NCI-H526 (cell line): ENCODE data around the gene FRAT2.
"Not testable (repeated sequence)": the region's sequence is repeated elsewhere in the genome, so short reads cannot be mapped to it uniquely, and the experiment has no call there.

Source experiments
- DNase-seq, 2 experiments: peaks; one replicate each; lab custom pipeline; 2025; lab: John Stamatoyannopoulos, UW

Gene FRAT2

GRCh38 chr10:97356318-97356914 lies 21.9 kb upstream of the FRAT2 start:
- DNase-seq, result no peak

- DNase-seq, result no peak
Observed at GRCh38 chr10:97355571-97355975, 21.0 kb upstream of the FRAT2 start.

- DNase-seq, result no peak
Observed at GRCh38 chr10:97353945-97354344, 19.4 kb upstream of the FRAT2 start.

- no peak for DNase-seq
Observed at GRCh38 chr10:97349752-97350513, 15.4 kb upstream of the FRAT2 start.

- no peak for DNase-seq
Observed at GRCh38 chr10:97347317-97347716, 12.8 kb upstream of the FRAT2 start.

- not testable (repeated sequence) for DNase-seq
Observed at GRCh38 chr10:97343664-97344063, 9.1 kb upstream of the FRAT2 start.

GRCh38 chr10:97341416-97341815 lies 6.9 kb upstream of the FRAT2 start:
- no peak for DNase-seq

- no peak for DNase-seq
Observed at GRCh38 chr10:97338041-97338440, 3.5 kb upstream of the FRAT2 start.

GRCh38 chr10:97336942-97337831 lies 2.7 kb upstream of the FRAT2 start:
- DNase-seq, result peak; percentile 41 to 42

- peak; percentile 52 to 70 for DNase-seq
Observed at GRCh38 chr10:97336446-97336845, 1.9 kb upstream of the FRAT2 start.

- no peak for DNase-seq
Observed at GRCh38 chr10:97336006-97336405, 1.5 kb upstream of the FRAT2 start.

- no peak for DNase-seq
Observed at GRCh38 chr10:97335188-97335619, 675 bp upstream of the FRAT2 start.

- DNase-seq, result peak in 1 of 2 experiments; percentile 42
Observed at GRCh38 chr10:97333601-97334369, 744 bp downstream of the FRAT2 start.

GRCh38 chr10:97333351-97333600 lies 1.3 kb downstream of the FRAT2 start:
- DNase-seq, result no peak

- peak; percentile 4 to 27 for DNase-seq
Observed at GRCh38 chr10:97332591-97333350, 1.8 kb downstream of the FRAT2 start.

- no peak for DNase-seq
Observed at GRCh38 chr10:97331153-97331703, 3.3 kb downstream of the FRAT2 start.

- DNase-seq, result no peak
Observed at GRCh38 chr10:97329766-97330165, 4.8 kb downstream of the FRAT2 start.

- no peak for DNase-seq
Observed at GRCh38 chr10:97328646-97329453, 5.7 kb downstream of the FRAT2 start.

- DNase-seq, result peak in 1 of 2 experiments; percentile 2
Observed at GRCh38 chr10:97327348-97328294, 6.9 kb downstream of the FRAT2 start.
